ENCODE data around the gene BMP7.

DNA sequence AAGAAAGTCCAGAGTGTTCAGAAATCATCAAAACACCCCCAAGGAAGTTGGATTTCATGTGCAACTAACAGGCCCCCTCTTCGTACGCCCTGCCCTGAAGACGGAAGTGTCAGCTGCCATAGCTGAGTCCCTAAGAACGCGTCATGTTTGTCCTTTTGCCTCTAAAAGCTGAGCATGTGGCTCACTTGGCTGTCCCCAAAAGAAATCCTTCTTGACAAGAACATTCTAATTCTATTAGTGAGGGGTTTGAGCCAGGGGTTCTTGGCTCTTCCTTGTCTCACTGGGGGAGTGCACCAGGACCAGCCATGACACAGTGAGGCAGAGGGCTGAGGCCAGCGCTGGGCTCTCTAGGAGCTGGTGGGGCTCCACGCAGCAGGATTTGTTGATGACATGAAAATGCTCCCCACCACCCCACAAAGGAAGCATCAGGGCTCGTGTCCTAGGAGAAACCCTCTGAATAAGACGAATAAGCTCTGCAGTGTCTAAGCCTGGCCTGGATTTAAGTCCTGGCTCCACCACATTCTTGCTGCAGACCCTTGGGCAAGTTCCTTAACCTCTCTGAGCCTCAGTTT lies 43.2 kb upstream of the BMP7 start:
- TF ChIP-seq, protein P1, sequence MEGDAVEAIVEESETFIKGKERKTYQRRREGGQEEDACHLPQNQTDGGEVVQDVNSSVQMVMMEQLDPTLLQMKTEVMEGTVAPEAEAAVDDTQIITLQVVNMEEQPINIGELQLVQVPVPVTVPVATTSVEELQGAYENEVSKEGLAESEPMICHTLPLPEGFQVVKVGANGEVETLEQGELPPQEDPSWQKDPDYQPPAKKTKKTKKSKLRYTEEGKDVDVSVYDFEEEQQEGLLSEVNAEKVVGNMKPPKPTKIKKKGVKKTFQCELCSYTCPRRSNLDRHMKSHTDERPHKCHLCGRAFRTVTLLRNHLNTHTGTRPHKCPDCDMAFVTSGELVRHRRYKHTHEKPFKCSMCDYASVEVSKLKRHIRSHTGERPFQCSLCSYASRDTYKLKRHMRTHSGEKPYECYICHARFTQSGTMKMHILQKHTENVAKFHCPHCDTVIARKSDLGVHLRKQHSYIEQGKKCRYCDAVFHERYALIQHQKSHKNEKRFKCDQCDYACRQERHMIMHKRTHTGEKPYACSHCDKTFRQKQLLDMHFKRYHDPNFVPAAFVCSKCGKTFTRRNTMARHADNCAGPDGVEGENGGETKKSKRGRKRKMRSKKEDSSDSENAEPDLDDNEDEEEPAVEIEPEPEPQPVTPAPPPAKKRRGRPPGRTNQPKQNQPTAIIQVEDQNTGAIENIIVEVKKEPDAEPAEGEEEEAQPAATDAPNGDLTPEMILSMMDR (IDR thresholded peaks at IDR 0.05): no peak
- TF ChIP-seq POLR2A (IDR thresholded peaks at IDR 0.05): no peak

Measured in uterus (tissue), 2 donors.